GM12875 (cell line): ENCODE results near the gene TIE1.

ENCODE experiments used
- H3K4me3 ChIP-seq: one replicate; pipeline ENCODE4 v1.5.1; 2011; ENCODE audit warnings: low read depth, low read length, control low read depth
- TF ChIP-seq, protein P1 (sequence below): IDR thresholded peaks from 2 replicates; pipeline ENCODE4 v1.5.1; 2011; ENCODE audit warnings: low read depth, mild to moderate bottlenecking, control low read depth, inconsistent platforms, low read length, moderate library complexity, borderline replicate concordance; ENCODE audit not compliant: insufficient read depth

TIE1 gene

GRCh38 chr1:43256675-43257570, 43.9 kb upstream of the TIE1 start:
- TF ChIP-seq, protein P1, sequence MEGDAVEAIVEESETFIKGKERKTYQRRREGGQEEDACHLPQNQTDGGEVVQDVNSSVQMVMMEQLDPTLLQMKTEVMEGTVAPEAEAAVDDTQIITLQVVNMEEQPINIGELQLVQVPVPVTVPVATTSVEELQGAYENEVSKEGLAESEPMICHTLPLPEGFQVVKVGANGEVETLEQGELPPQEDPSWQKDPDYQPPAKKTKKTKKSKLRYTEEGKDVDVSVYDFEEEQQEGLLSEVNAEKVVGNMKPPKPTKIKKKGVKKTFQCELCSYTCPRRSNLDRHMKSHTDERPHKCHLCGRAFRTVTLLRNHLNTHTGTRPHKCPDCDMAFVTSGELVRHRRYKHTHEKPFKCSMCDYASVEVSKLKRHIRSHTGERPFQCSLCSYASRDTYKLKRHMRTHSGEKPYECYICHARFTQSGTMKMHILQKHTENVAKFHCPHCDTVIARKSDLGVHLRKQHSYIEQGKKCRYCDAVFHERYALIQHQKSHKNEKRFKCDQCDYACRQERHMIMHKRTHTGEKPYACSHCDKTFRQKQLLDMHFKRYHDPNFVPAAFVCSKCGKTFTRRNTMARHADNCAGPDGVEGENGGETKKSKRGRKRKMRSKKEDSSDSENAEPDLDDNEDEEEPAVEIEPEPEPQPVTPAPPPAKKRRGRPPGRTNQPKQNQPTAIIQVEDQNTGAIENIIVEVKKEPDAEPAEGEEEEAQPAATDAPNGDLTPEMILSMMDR: no peak
- H3K4me3 ChIP-seq: no peak overlapping the region

- H3K4me3 ChIP-seq: no peak overlapping the region
- TF ChIP-seq, protein P1: no peak
Observed at GRCh38 chr1:43258370-43258769, 42.4 kb upstream of the TIE1 start.

- H3K4me3 ChIP-seq: no peak overlapping the region
- TF ChIP-seq, protein P1: no peak
Observed at GRCh38 chr1:43265431-43265830, 35.4 kb upstream of the TIE1 start.

GRCh38 chr1:43266881-43267280, 33.9 kb upstream of the TIE1 start:
- H3K4me3 ChIP-seq: no peak overlapping the region
- TF ChIP-seq, protein P1: no peak

- TF ChIP-seq, protein P1: no peak
- no peak overlapping the region for H3K4me3 ChIP-seq
Observed at GRCh38 chr1:43267291-43267805, 33.4 kb upstream of the TIE1 start.

DNA sequence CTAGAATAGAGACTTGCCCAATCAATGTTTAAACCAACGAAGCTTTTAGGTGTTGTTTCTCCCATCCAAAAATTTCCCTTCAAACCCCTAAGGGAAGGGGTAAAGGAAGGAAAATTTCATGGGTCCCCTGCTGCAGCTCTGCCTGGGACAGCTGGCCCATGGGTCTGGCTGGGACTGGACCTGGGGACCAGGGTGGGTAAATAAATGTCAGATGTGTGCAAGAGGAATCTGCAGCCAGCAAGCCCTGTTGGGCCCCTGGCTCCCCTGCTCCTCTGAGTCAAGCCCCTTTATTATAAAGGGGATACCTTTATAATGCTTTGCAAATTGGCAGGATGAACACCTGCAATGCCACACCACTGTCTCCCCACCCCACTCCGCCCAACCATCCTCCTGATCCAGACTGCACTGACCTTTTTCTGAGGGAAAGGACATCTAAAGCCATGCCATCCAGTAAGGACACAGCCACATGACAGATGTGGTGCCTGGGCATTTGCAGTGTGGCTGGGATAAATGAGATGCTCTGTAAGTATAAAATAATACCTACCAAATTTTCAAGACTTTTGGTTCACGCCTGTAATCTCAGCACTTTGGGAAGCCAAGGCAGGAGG, 32.9 kb upstream of the TIE1 start:
- H3K4me3 ChIP-seq: no peak overlapping the region
- TF ChIP-seq, protein P1: no peak
